Measurements from ENCODE around the gene DHX30. TPM values are rescaled to one million over a fixed set of nuclear protein-coding genes. Genes with fewer than 3 reads are reported as not detected.

The DHX30 gene
- total RNA-seq, 2 donors from 2014 or later = 60.2 to 68.4 TPM

- H3K4me1 ChIP-seq (ENCODE audit: control insufficient read depth in 1 of 2, low read depth in 2 of 2) = peaks cover 0 to 13% of the 10 kb centered on the region in 2 donors
- ATAC-seq (ENCODE audit: insufficient number of reproducible peaks, low FRiP score, low read depth) (no peak), DNase-seq (ENCODE audit: low spot score) (no peak)
- no peak overlapping the region for H3K4me3 ChIP-seq
- no peak for TF ChIP-seq CTCF (IDR thresholded peaks at IDR 0.05)
- no peaks in the 10 kb centered on the region for H3K27me3 ChIP-seq (replicated peaks; ENCODE audit: insufficient read depth)
- peak overlapping the region in 1 of 2 donors; percentile 22 for H3K27ac ChIP-seq
- peaks cover 42% of the 10 kb centered on the region for H3K36me3 ChIP-seq
- H3K9me3 ChIP-seq = no peaks in the 10 kb centered on the region
Observed at GRCh38 chr3:47859956-47860605, 57.1 kb downstream of the DHX30 start.

- H3K27ac ChIP-seq = no peak overlapping the region
- no peak for DNase-seq (ENCODE audit: low spot score)
- H3K36me3 ChIP-seq = peaks cover 47% of the 10 kb centered on the region
- peaks cover 7 to 19% of the 10 kb centered on the region in 2 donors for H3K4me1 ChIP-seq (ENCODE audit: control insufficient read depth in 1 of 2, low read depth in 2 of 2)
- no peak for ATAC-seq (ENCODE audit: insufficient number of reproducible peaks, low FRiP score, low read depth)
- no peaks in the 10 kb centered on the region for H3K27me3 ChIP-seq (replicated peaks; ENCODE audit: insufficient read depth)
- no peaks in the 10 kb centered on the region for H3K9me3 ChIP-seq
- no peak for TF ChIP-seq CTCF (IDR thresholded peaks at IDR 0.05)
- H3K4me3 ChIP-seq = no peak overlapping the region
Observed at GRCh38 chr3:47863391-47864128, 60.6 kb downstream of the DHX30 start.

GRCh38 chr3:47865192-47865591, 62.3 kb downstream of the DHX30 start:
- no peak for DNase-seq (ENCODE audit: low spot score)
- peaks cover 63% of the 10 kb centered on the region for H3K36me3 ChIP-seq

DNA sequence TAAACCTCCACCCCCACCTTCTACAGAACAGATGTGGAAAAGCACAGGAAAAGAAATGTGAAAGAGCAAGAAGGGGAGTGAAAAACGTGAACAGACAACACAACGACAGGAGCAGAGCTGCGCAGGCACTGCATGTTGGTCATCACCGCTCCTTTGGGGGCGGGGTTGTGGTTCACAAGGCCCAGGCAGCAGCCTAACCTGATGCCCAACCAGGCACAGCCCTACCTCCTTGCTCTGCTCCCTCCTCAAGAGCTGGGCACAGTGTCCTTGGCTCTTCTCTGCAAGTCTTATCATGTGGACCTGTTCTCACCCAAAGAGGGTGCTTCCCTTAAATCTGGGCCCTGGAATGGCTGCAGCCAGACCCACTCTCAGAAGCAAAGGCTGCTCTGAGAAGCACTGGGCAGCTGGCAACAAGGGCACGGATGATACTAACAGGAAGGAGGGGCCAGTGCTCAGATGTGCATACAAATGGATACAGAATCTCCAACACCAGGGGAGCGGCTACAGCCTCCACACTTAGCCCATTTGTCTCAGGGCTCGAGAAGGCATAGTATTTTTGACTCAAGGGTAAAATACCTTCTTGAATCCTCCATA, 64.6 kb downstream of the DHX30 start:
- H3K4me1 ChIP-seq (ENCODE audit: control insufficient read depth in 1 of 2, low read depth in 2 of 2) = peaks cover 7 to 22% of the 10 kb centered on the region in 2 donors
- DNase-seq (ENCODE audit: low spot score) (no peak), ATAC-seq (ENCODE audit: insufficient number of reproducible peaks, low FRiP score, low read depth) (no peak)
- no peaks in the 10 kb centered on the region for H3K27me3 ChIP-seq (replicated peaks; ENCODE audit: insufficient read depth)
- no peak overlapping the region for H3K4me3 ChIP-seq
- no peak for TF ChIP-seq CTCF (IDR thresholded peaks at IDR 0.05)
- H3K9me3 ChIP-seq = no peaks in the 10 kb centered on the region
- H3K27ac ChIP-seq = peak overlapping the region; percentile 57 to 58
- H3K36me3 ChIP-seq = peaks cover 81% of the 10 kb centered on the region

More at GRCh38 chr3:47865192-47865591, 62.3 kb downstream of the DHX30 start:
- peaks cover 7 to 22% of the 10 kb centered on the region in 2 donors for H3K4me1 ChIP-seq (ENCODE audit: control insufficient read depth in 1 of 2, low read depth in 2 of 2)
- no peaks in the 10 kb centered on the region for H3K9me3 ChIP-seq
- no peak for ATAC-seq (ENCODE audit: insufficient number of reproducible peaks, low FRiP score, low read depth)
- H3K27me3 ChIP-seq (replicated peaks; ENCODE audit: insufficient read depth) = no peaks in the 10 kb centered on the region
- no peak for TF ChIP-seq CTCF (IDR thresholded peaks at IDR 0.05)
- no peak overlapping the region for H3K4me3 ChIP-seq
- H3K27ac ChIP-seq = no peak overlapping the region

GRCh38 chr3:47868306-47868705, 65.4 kb downstream of the DHX30 start:
- Histone ChIP-seq H3K27me3 (replicated peaks; ENCODE audit: insufficient read depth) (no peaks in the 10 kb centered on the region), H3K4me1 (ENCODE audit: control insufficient read depth in 1 of 2, low read depth in 2 of 2) (peaks cover 7 to 22% of the 10 kb centered on the region in 2 donors), H3K4me3 (no peak overlapping the region), H3K36me3 (peaks cover 86% of the 10 kb centered on the region), H3K27ac (peak overlapping the region; percentile 57 to 58), H3K9me3 (no peaks in the 10 kb centered on the region)
- no peak for DNase-seq (ENCODE audit: low spot score)
- no peak for TF ChIP-seq CTCF (IDR thresholded peaks at IDR 0.05)
- no peak for ATAC-seq (ENCODE audit: insufficient number of reproducible peaks, low FRiP score, low read depth)

Measured in thoracic aorta (tissue), 2 donors.